ENCODE results near the gene ABCD3.
"Not testable (repeated sequence)": the region's sequence is repeated elsewhere in the genome, so short reads cannot be mapped to it uniquely, and the experiment has no call there.

Gene ABCD3

DNA sequence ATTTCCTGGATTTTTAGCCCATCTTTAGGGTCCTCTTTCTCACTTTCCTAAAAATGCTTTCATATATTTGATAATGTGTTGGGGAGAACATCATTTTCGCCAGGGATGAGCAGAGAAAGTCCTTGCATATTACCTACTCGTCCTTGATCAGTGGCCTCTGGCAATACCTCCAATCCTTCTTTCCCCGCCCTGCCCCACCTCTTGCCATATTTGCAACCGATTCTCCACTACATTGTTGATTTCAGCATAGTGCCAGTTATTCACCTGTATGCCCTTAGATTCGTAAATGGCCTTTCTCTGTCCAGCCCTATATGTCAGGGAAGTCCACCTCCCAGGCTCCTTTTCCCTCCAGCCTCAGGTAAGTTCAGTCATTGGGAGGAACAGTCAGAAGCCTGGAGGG, 136.9 kb downstream of the ABCD3 start:
- H3K27ac ChIP-seq, result no peak overlapping the region
- TF ChIP-seq, protein P1, sequence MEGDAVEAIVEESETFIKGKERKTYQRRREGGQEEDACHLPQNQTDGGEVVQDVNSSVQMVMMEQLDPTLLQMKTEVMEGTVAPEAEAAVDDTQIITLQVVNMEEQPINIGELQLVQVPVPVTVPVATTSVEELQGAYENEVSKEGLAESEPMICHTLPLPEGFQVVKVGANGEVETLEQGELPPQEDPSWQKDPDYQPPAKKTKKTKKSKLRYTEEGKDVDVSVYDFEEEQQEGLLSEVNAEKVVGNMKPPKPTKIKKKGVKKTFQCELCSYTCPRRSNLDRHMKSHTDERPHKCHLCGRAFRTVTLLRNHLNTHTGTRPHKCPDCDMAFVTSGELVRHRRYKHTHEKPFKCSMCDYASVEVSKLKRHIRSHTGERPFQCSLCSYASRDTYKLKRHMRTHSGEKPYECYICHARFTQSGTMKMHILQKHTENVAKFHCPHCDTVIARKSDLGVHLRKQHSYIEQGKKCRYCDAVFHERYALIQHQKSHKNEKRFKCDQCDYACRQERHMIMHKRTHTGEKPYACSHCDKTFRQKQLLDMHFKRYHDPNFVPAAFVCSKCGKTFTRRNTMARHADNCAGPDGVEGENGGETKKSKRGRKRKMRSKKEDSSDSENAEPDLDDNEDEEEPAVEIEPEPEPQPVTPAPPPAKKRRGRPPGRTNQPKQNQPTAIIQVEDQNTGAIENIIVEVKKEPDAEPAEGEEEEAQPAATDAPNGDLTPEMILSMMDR (conservative IDR thresholded peaks at IDR 0.05), result no peak

DNA sequence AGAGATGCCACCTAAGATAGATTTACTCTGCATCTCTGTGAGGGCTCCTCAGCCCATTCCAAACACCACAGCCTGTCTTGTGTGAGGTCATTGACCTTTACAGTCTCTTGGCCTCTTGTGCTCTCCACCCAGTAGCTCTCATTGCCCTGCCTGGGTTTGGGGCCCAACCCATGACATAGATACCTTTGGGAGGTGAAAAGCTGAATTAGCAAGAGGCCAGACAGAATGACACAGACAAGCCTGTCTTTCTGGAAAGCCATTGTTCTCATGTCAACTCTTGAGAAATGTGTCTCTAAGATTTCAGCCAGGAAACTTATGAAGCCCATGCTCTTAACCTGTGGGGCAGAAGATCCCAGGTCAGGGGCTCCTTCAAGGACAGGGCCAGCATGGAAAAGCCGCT, 141.7 kb downstream of the ABCD3 start:
- H3K27ac ChIP-seq, result no peak overlapping the region
- TF ChIP-seq, protein P1 (conservative IDR thresholded peaks at IDR 0.05), result no peak

DNA sequence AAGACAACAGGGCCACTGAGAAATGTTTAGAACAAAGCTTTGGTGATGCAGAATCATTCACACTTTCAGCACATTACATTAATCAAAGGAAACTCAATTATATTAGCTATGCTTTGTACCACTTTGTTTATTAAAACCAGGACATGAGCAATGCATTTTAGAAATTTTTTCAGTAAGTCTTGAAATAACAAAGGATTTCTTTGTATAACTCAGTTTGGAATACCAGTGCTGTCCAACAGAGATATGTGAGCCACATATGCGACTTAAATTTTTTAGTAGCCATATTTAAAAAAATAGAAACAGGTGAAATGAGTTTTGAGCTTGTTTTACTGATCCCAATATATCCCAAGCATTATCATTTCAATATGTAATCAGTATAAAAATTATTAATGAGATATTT, 142.1 kb downstream of the ABCD3 start:
- TF ChIP-seq, protein P1 (conservative IDR thresholded peaks at IDR 0.05), result no peak
- no peak overlapping the region for H3K27ac ChIP-seq

DNA sequence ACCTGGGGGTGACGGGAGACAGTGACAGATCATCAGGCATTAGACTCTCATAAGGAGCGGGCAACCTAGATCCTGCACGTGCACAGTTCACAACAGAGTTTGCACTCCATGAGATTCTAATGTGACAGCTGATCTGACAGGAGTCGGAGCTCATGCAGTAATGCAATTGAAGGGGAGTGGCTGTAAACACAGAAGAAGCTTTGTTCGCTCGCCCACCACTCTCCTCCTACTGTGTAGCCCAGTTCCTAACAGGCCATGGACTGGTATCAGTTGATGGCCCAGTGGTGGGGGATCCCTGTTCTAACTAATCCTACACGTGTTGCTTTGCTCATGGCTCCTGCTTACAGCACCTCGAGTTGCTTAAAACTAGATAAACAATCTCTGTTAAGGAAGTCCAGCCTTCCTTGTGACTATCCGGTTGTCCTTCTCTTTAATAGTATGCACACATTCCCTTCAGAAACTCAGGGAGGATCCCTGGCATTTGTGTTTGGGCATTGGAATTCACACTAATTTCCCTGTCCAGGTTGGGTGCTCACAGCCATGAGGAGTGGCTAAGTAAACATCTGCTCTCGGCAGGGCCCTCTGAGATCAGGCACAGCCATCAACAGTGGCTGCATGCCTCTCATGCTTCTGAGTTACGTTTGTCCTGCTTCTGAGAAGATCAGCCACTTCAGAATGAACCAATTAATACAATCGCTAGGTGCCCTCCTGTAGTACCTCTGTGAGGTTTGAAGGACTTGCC, 144.5 kb downstream of the ABCD3 start:
- H3K27ac ChIP-seq, result peak overlapping the region; percentile 30; the same call in 1 of the 2 replicates
- TF ChIP-seq, protein P1 (conservative IDR thresholded peaks at IDR 0.05), result no peak

DNA sequence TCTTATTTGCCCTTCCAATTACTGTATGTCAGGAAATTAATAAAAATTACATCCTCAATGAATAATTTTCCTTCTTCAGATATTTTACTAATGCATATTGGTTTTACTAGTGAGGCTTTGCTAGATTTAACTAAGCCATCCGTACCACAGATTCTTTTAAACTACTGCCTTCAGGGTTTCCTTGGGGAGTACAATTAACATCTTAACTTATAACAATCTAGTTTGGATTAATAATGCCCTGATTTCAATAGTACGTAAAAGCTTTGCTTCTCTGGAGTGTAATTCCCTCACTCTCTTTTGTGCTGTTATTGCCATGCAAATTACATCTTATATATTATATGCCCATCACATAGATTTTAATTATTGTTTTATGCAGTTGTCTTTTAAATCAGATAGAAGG, 147.7 kb downstream of the ABCD3 start:
- TF ChIP-seq, protein P1 (conservative IDR thresholded peaks at IDR 0.05), result no peak

DNA sequence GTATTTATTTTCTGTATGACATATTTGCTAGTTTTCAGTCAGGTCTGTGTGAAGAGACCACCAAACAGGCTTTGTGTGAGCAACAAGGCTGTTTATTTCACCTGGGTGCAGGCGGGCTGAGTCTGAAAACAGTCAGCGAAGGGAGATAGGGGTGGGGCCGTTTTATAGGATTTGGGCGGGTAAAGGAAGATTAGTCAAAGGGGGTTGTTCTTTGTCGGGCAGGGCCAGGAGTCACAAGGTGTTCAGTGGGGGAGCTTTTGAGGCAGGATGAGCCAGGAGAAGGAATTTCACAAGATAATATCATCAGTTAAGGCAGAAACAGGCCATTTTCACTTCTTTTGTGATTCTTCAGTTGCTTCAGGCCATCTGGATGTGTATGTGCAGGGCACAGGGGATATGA, 148.2 kb downstream of the ABCD3 start:
- H3K27ac ChIP-seq, result not testable (repeated sequence)

More for the DNA sequence above, 147.7 kb downstream of the ABCD3 start:
- no peak overlapping the region for H3K27ac ChIP-seq

DNA sequence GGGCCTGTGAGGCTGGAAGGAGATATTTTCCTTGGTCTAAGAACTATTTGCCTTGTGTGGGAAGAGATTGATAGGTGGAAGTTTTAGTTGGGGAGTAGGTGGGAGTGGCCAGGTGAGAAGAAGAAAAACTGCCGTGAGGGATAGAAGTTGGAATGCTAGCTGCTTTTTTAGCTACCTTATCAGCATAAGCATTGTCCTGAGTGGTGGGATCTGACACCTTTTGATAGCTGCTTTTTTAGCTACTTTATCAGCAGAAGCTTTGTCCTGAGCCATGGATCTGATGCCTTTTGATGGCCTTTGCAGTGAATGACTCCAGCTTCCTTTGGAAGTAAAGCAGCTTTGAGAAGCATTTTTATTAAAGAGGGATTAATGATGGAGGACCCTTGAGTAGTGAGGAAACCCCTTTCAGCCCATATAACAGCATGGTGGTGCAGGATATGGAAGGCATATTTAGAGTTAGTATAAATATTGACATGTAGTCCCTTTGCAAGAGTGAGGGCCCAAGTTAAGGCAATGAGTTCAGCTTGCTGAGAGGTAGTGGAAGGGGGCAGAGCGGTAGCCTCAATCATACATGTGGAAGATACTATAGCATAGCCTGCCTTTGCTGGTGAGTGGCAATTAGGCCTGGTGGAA, 149.9 kb downstream of the ABCD3 start:
- not testable (repeated sequence) for H3K27ac ChIP-seq
